ENCODE measurements around the gene DNMT3A. TPM values are rescaled to one million over a fixed set of nuclear protein-coding genes. Genes with fewer than 3 reads are reported as not detected.

The DNMT3A gene
- total RNA-seq, 1 experiment from 2014 or later: 12.2 TPM

GRCh38 chr2:25249785-25250184 is 91.9 kb downstream of the DNMT3A start:
- Histone ChIP-seq H3K4me2 (ENCODE audit: low read length) (no peak overlapping the region), H4K20me1 (ENCODE audit: low read length) (no peaks in the 10 kb centered on the region), H3K9me3 (ENCODE audit: low read length) (no peaks in the 10 kb centered on the region), H3K4me1 (ENCODE audit: insufficient read depth, low read length) (peaks cover 11% of the 10 kb centered on the region; the same call in 1 of the 2 replicates), H3K36me3 (ENCODE audit: low read depth, low read length) (no peaks in the 10 kb centered on the region; the same call in 1 of the 2 replicates), H3K27ac (ENCODE audit: low read length) (no peak overlapping the region), H3F3A (ENCODE audit: low read length, unreplicated experiment) (no peaks in the 10 kb centered on the region), H2AFZ (ENCODE audit: low read length) (no peak overlapping the region), H3K79me2 (ENCODE audit: low read length) (peaks cover 18% of the 10 kb centered on the region; the same call in 1 of the 2 replicates), H3K4me3 (ENCODE audit: low read length) (no peak overlapping the region), H3K9ac (ENCODE audit: low read length) (no peak overlapping the region), H3K9me2 (replicated peaks; ENCODE audit: low read length) (no peaks in the 10 kb centered on the region), H3K27me3 (ENCODE audit: low read length) (no peaks in the 10 kb centered on the region)
- intact Hi-C loops (cut with micrococcal nuclease): no loop called here
- ChIA-PET CTCF (no interaction called here), POLR2A (ENCODE audit: unreplicated experiment) (no interaction called here)
- DNase-seq: no peak
- TSS peak; percentile 26 for BruUV-seq (replicated peaks)
- ATAC-seq: no peak
- TF ChIP-seq CTCF (conservative IDR thresholded peaks at IDR 0.05; ENCODE audit: low read depth, low read length): no peak

- ChIA-PET CTCF (no interaction called here), POLR2A (ENCODE audit: unreplicated experiment) (no interaction called here)
- no peak overlapping the region for H3K4me2 ChIP-seq (ENCODE audit: low read length)
- no peak overlapping the region for H3K4me3 ChIP-seq (ENCODE audit: low read length)
- no peaks in the 10 kb centered on the region for H3K9me2 ChIP-seq (replicated peaks; ENCODE audit: low read length)
- peaks cover 11% of the 10 kb centered on the region; the same call in 1 of the 2 replicates for H3K4me1 ChIP-seq (ENCODE audit: insufficient read depth, low read length)
- no peak for ATAC-seq
- H3K36me3 ChIP-seq (ENCODE audit: low read depth, low read length): no peaks in the 10 kb centered on the region; the same call in 1 of the 2 replicates
- intact Hi-C loops (cut with micrococcal nuclease): no loop called here
- no peak for DNase-seq
- no peaks in the 10 kb centered on the region for H3F3A ChIP-seq (ENCODE audit: low read length, unreplicated experiment)
- no peaks in the 10 kb centered on the region for H4K20me1 ChIP-seq (ENCODE audit: low read length)
- no peak overlapping the region for H3K9ac ChIP-seq (ENCODE audit: low read length)
- BruUV-seq (replicated peaks): no TSS peak
- H3K9me3 ChIP-seq (ENCODE audit: low read length): no peaks in the 10 kb centered on the region
- H2AFZ ChIP-seq (ENCODE audit: low read length): no peak overlapping the region
- H3K79me2 ChIP-seq (ENCODE audit: low read length): peaks cover 18% of the 10 kb centered on the region; the same call in 1 of the 2 replicates
- TF ChIP-seq EZH2 (IDR thresholded peaks at IDR 0.05; ENCODE audit: low read length, unreplicated experiment): no peak
- no peak for TF ChIP-seq EZH2phosphoT487 (IDR thresholded peaks at IDR 0.05; ENCODE audit: borderline replicate concordance, low read length)
- TF ChIP-seq CTCF (conservative IDR thresholded peaks at IDR 0.05; ENCODE audit: low read depth, low read length): no peak
- H3K27ac ChIP-seq (ENCODE audit: low read length): no peak overlapping the region
- no peaks in the 10 kb centered on the region for H3K27me3 ChIP-seq (ENCODE audit: low read length)
These were observed 93.8 kb downstream of the DNMT3A start for GRCh38 chr2:25247792-25248512.

GRCh38 chr2:25246558-25247290 is 95.0 kb downstream of the DNMT3A start:
- ATAC-seq (no peak), DNase-seq (no peak)
- Histone ChIP-seq H3F3A (ENCODE audit: low read length, unreplicated experiment) (no peaks in the 10 kb centered on the region), H3K79me2 (ENCODE audit: low read length) (peaks cover 18% of the 10 kb centered on the region; the same call in 1 of the 2 replicates), H3K27ac (ENCODE audit: low read length) (no peak overlapping the region), H3K4me1 (ENCODE audit: insufficient read depth, low read length) (peaks cover 6% of the 10 kb centered on the region; the same call in 1 of the 2 replicates), H3K4me2 (ENCODE audit: low read length) (no peak overlapping the region), H4K20me1 (ENCODE audit: low read length) (no peaks in the 10 kb centered on the region), H3K27me3 (ENCODE audit: low read length) (no peaks in the 10 kb centered on the region), H3K9ac (ENCODE audit: low read length) (no peak overlapping the region), H3K4me3 (ENCODE audit: low read length) (no peak overlapping the region), H3K9me2 (replicated peaks; ENCODE audit: low read length) (no peaks in the 10 kb centered on the region), H2AFZ (ENCODE audit: low read length) (no peak overlapping the region), H3K9me3 (ENCODE audit: low read length) (no peaks in the 10 kb centered on the region), H3K36me3 (ENCODE audit: low read depth, low read length) (no peaks in the 10 kb centered on the region; the same call in 1 of the 2 replicates)
- CTCF ChIA-PET: no interaction called here
- intact Hi-C loops (cut with micrococcal nuclease): no loop called here
- no peak for TF ChIP-seq EZH2phosphoT487 (IDR thresholded peaks at IDR 0.05; ENCODE audit: borderline replicate concordance, low read length)
- no peak for TF ChIP-seq EZH2 (IDR thresholded peaks at IDR 0.05; ENCODE audit: low read length, unreplicated experiment)
- TF ChIP-seq CTCF (conservative IDR thresholded peaks at IDR 0.05; ENCODE audit: low read depth, low read length): no peak
- BruUV-seq (replicated peaks): no TSS peak
- POLR2A ChIA-PET (ENCODE audit: unreplicated experiment): no interaction called here

Data from PC-3 (cell line).